Measurements from ENCODE around the gene AJUBA.

AJUBA gene

DNA sequence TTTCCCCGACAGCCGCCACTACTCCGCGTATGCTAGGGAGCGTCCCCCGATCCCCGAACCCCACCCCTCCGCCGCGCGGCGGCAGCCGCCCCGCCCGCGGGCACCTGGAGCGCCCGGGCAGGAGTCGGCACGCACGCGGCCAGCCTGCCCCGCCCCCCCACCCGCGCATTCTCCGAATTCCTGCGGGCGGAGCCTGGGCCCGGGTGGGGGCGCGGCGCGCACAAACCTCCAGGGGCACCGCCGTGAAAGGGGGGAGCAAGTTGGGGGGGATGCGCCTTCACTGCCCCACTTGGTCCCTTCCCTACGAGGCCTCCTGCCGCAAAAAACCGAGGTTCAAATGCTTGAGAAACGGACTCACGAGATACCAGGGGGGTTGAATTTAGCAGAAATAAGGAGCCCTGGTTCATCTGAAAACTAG is 1.7 kb downstream of the AJUBA start:
- Histone ChIP-seq H2AFZ (ENCODE audit: low read length, unreplicated experiment) (no peak overlapping the region), H3K4me3 (ENCODE audit: low read depth, low read length) (peak overlapping the region; percentile 85), H3K36me3 (ENCODE audit: insufficient read depth, low read length) (no peaks in the 10 kb centered on the region), H3K27ac (ENCODE audit: low read depth, low read length) (peak overlapping the region; percentile 79), H3K79me2 (ENCODE audit: control insufficient read depth, insufficient read depth, low read length, unreplicated experiment) (peaks cover 59% of the 10 kb centered on the region), H3K4me1 (ENCODE audit: control insufficient read depth, insufficient read depth, low read length, unreplicated experiment) (peaks cover 42% of the 10 kb centered on the region), H3K27me3 (ENCODE audit: insufficient read depth, low read length) (no peaks in the 10 kb centered on the region)

DNA sequence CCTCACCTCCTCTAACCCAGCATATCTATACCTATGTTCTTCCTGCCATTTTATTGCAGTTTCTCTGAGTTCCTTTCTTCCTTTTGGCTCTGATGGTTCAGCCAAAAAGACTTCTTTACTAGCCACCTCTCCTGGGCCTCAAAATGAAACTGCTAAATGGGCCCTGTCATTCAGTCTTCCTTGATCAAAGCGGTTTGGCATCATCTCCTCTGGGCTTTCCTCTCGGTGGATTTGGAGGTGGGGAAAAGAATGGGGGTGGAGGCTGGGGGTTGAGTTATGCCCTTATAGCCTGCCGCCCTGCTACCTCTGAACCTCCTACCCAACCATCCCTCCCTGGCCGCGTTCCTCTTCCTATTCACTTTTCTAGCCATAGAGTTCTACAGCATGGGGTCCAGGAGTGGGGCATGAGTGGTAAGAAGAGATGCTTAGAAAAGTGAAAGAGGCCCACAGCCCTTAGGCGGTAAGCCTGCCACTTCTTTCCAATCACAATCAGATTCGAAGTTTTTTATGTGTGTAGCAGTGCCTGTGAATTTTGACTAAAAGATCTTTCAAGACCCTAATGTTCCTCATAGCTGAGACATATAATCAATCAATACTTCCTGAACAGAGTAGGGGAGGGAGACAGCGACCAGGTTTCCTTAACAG is 2.5 kb downstream of the AJUBA start:
- Histone ChIP-seq H3K27me3 (ENCODE audit: insufficient read depth, low read length) (no peaks in the 10 kb centered on the region), H3K36me3 (ENCODE audit: insufficient read depth, low read length) (no peaks in the 10 kb centered on the region), H2AFZ (ENCODE audit: low read length, unreplicated experiment) (peak overlapping the region; percentile 18), H3K79me2 (ENCODE audit: control insufficient read depth, insufficient read depth, low read length, unreplicated experiment) (peaks cover 59% of the 10 kb centered on the region), H3K27ac (ENCODE audit: low read depth, low read length) (peak overlapping the region; percentile 79), H3K4me1 (ENCODE audit: control insufficient read depth, insufficient read depth, low read length, unreplicated experiment) (peaks cover 47% of the 10 kb centered on the region), H3K4me3 (ENCODE audit: low read depth, low read length) (peak overlapping the region; percentile 85)

DNA sequence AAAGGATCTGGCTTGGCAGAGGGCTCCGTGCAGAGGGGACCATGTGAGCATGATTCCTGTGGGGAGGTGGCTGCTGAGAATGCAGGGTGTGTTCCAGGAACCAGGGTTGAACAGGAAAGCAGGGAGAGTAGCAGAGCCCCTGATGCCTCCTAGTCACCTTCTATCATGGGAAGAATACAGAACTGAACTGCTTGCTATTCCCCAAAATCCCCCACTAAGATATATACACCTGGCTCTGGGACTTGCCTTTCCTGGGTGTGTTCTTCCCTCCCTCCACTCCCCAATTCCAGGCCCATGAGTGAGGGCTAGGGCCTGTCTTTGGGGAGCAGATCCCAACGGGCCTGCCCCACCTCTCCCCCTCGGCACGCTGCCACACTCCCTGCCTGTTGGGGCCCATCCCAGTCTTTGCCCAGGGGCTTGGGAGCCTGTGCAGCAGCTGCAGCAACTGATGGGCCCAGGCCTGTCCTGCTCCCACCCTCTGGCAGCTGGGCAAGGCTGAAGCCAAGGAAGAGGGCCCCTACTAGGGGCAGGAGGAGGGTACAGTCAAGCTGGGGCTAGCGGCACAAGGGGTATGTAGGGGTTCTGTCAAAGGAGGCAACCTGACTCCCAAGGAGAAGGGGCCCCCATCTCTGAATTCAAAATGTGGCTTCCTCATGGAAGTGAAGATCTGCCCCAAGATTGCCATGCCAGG is 3.2 kb downstream of the AJUBA start:
- peak overlapping the region; percentile 79 for H3K27ac ChIP-seq (ENCODE audit: low read depth, low read length)
- peak overlapping the region; percentile 85 for H3K4me3 ChIP-seq (ENCODE audit: low read depth, low read length)
- H3K79me2 ChIP-seq (ENCODE audit: control insufficient read depth, insufficient read depth, low read length, unreplicated experiment): peaks cover 59% of the 10 kb centered on the region
- peaks cover 54% of the 10 kb centered on the region for H3K4me1 ChIP-seq (ENCODE audit: control insufficient read depth, insufficient read depth, low read length, unreplicated experiment)
- H2AFZ ChIP-seq (ENCODE audit: low read length, unreplicated experiment): no peak overlapping the region
- no peaks in the 10 kb centered on the region for H3K27me3 ChIP-seq (ENCODE audit: insufficient read depth, low read length)
- no peaks in the 10 kb centered on the region for H3K36me3 ChIP-seq (ENCODE audit: insufficient read depth, low read length)

DNA sequence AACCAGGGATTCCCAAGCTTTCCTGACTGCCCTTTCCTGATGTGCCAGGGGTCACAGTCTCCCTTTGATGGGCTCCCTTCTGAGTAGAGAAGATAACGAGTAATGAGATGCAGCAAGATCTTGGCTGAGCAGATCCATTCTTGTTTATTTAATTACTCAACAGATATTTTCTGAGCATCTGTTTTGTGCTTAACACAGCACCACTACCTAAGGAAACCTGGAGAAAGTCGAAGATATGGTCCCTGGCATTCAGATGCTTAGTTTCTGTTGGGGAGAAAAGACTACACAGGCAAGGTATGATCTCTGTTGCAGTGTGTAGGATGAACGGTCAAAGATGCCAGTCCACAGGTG is 3.9 kb downstream of the AJUBA start:
- peak overlapping the region; percentile 85 for H3K4me3 ChIP-seq (ENCODE audit: low read depth, low read length)
- H2AFZ ChIP-seq (ENCODE audit: low read length, unreplicated experiment): no peak overlapping the region
- peaks cover 60% of the 10 kb centered on the region for H3K4me1 ChIP-seq (ENCODE audit: control insufficient read depth, insufficient read depth, low read length, unreplicated experiment)
- H3K27ac ChIP-seq (ENCODE audit: low read depth, low read length): peak overlapping the region; percentile 79
- H3K79me2 ChIP-seq (ENCODE audit: control insufficient read depth, insufficient read depth, low read length, unreplicated experiment): peaks cover 59% of the 10 kb centered on the region
- no peaks in the 10 kb centered on the region for H3K27me3 ChIP-seq (ENCODE audit: insufficient read depth, low read length)
- H3K36me3 ChIP-seq (ENCODE audit: insufficient read depth, low read length): no peaks in the 10 kb centered on the region; the same call in 1 of the 2 replicates

DNA sequence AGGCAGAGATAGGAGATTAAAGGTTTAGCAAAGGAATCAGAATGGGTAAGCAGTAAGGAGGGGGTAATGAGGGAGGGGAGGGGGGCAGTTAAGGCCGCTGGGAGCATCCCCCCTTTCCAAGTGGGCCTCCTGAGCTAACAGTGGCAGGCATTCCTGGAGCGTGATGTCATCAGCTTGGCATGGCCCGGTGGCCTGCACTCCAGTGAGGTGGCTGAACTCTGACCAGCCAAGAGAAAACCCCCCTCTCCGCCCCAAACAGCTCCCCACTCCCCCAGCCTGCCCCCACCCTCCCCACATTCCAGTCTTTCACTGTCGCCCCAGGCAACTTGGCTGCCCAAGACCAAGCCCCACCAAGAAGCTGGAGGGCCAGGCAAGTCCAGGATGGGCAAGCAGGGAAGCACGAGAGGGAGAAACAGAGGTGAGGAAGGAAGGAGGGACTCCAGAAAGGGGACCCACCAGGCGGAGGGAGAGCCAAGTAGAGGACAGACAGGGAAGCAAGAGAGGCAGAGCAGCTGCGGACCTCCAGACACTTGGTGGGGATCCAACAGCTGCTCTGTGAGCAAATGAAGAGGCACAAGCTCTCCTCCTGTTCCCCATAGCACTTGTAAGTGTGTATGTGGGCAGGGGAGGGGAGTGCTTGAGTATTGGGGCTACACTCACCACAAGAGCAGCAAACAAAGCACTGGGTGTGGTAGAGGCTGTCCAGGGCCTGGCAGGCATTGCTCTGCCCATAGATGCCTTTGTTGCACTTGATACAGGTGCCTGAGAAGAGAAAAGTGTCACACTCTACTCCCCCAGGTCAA is 4.5 kb downstream of the AJUBA start:
- H3K4me3 ChIP-seq (ENCODE audit: low read depth, low read length): peak overlapping the region; percentile 85
- peaks cover 56% of the 10 kb centered on the region for H3K79me2 ChIP-seq (ENCODE audit: control insufficient read depth, insufficient read depth, low read length, unreplicated experiment)
- no peaks in the 10 kb centered on the region for H3K27me3 ChIP-seq (ENCODE audit: insufficient read depth, low read length)
- no peak overlapping the region for H2AFZ ChIP-seq (ENCODE audit: low read length, unreplicated experiment)
- H3K36me3 ChIP-seq (ENCODE audit: insufficient read depth, low read length): peaks cover 3% of the 10 kb centered on the region; the same call in 1 of the 2 replicates
- peaks cover 63% of the 10 kb centered on the region for H3K4me1 ChIP-seq (ENCODE audit: control insufficient read depth, insufficient read depth, low read length, unreplicated experiment)
- peak overlapping the region; percentile 79 for H3K27ac ChIP-seq (ENCODE audit: low read depth, low read length)

DNA sequence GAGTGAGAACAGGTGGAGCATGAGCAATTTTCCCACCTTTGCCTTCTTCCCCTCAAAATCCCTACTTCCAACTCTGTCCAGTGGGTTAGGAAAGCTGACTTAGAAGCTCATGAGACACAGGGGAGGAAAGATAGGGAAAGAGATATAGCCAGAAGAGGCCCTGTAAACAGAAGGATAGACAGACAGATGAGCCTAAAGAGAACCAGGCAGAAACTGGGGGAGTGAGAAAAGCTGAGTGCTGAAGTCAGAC is 5.0 kb downstream of the AJUBA start:
- Histone ChIP-seq H3K79me2 (ENCODE audit: control insufficient read depth, insufficient read depth, low read length, unreplicated experiment) (peaks cover 56% of the 10 kb centered on the region), H3K4me1 (ENCODE audit: control insufficient read depth, insufficient read depth, low read length, unreplicated experiment) (peaks cover 63% of the 10 kb centered on the region), H2AFZ (ENCODE audit: low read length, unreplicated experiment) (no peak overlapping the region), H3K36me3 (ENCODE audit: insufficient read depth, low read length) (peaks cover 9% of the 10 kb centered on the region; the same call in 1 of the 2 replicates), H3K4me3 (ENCODE audit: low read depth, low read length) (peak overlapping the region; percentile 29), H3K27me3 (ENCODE audit: insufficient read depth, low read length) (no peaks in the 10 kb centered on the region), H3K27ac (ENCODE audit: low read depth, low read length) (peak overlapping the region; percentile 79)

DNA sequence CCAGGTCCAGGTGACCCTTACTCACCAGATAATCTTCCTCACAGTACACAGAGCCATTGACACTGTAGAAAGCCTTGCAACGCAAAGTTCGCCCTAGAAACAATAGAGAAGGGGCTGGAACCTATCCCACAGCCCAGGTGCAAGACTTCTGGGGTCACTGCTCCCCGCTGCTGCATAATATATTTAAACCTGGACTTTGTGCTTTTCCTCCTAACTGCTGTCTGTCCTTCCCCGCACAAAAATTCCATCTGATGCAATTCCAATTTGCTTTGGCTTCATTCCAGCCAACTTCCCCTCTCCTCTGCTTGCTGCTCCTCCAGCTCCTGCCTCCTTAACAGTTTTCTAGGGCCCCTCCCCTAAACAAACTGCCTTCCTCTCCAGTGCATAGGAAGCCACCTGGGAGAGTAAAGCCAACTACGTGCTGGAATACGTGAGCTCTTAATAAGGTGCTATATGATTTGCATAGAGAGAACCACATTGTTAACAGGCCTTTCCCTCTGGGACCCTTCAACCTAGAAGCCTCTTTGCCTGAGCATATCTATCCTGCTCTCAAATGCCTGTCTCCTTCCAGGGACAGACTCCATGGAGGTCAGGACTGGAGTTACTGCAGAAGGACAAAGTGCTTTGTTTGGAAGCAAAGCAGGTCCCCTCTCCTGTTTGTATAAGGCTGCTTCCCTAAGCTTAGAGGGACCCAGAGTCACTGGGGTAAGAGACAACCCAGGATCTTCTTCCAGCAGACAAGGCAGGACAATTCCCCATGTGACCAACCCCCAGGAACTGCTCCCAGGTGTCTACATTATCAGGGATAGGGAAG is 5.5 kb downstream of the AJUBA start:
- H3K27me3 ChIP-seq (ENCODE audit: insufficient read depth, low read length): no peaks in the 10 kb centered on the region
- H3K4me3 ChIP-seq (ENCODE audit: low read depth, low read length): peak overlapping the region; percentile 29
- peaks cover 63% of the 10 kb centered on the region for H3K4me1 ChIP-seq (ENCODE audit: control insufficient read depth, insufficient read depth, low read length, unreplicated experiment)
- peak overlapping the region; percentile 79 for H3K27ac ChIP-seq (ENCODE audit: low read depth, low read length)
- peaks cover 12% of the 10 kb centered on the region; the same call in 1 of the 2 replicates for H3K36me3 ChIP-seq (ENCODE audit: insufficient read depth, low read length)
- H2AFZ ChIP-seq (ENCODE audit: low read length, unreplicated experiment): no peak overlapping the region
- H3K79me2 ChIP-seq (ENCODE audit: control insufficient read depth, insufficient read depth, low read length, unreplicated experiment): peaks cover 50% of the 10 kb centered on the region

DNA sequence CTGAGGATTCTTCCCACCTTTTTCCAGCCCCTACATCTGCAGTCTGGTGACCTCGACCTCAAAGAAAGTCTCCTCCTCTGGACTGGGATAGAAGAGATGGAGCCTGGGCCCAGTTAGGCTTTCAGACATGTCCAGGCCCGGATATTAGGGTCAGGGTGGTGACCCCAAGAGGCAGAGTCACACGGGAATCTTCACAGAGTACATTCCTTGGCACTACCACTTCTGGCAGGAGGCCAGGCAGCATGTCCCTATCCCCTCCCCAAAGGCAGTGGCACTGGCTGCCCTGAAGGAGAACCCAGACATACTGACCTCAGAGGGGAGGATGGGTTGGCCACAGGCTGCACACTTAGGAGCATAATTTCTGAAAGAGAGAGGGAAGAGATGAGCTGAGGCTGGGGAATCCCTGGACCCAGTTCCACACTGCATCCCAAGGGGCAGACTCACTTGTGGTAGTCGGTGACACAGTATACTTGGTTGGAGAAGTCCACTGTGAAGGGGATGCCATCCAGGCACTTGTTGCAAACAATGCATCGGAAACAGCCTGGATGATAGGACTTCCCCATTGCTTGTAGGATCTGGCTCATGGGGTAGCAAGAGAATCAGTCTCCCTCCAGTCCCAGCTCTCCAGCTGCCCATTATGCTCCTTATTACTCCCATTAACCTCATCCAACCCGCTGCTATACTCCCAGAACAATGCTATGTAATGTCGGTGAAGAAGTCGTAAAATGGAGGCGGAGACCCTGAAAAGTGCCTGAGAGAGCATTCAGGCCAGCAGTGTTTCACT is 7.6 kb downstream of the AJUBA start:
- peaks cover 31% of the 10 kb centered on the region for H3K79me2 ChIP-seq (ENCODE audit: control insufficient read depth, insufficient read depth, low read length, unreplicated experiment)
- no peak overlapping the region for H2AFZ ChIP-seq (ENCODE audit: low read length, unreplicated experiment)
- H3K36me3 ChIP-seq (ENCODE audit: insufficient read depth, low read length): peaks cover 20% of the 10 kb centered on the region; the same call in 1 of the 2 replicates
- 0 out of 2 replicates have a peak overlapping the region, but pooled peaks have one; percentile 16 for H3K4me3 ChIP-seq (ENCODE audit: low read depth, low read length)
- H3K27me3 ChIP-seq (ENCODE audit: insufficient read depth, low read length): no peaks in the 10 kb centered on the region
- peak overlapping the region; percentile 84 for H3K27ac ChIP-seq (ENCODE audit: low read depth, low read length)
- H3K4me1 ChIP-seq (ENCODE audit: control insufficient read depth, insufficient read depth, low read length, unreplicated experiment): peaks cover 61% of the 10 kb centered on the region

DNA sequence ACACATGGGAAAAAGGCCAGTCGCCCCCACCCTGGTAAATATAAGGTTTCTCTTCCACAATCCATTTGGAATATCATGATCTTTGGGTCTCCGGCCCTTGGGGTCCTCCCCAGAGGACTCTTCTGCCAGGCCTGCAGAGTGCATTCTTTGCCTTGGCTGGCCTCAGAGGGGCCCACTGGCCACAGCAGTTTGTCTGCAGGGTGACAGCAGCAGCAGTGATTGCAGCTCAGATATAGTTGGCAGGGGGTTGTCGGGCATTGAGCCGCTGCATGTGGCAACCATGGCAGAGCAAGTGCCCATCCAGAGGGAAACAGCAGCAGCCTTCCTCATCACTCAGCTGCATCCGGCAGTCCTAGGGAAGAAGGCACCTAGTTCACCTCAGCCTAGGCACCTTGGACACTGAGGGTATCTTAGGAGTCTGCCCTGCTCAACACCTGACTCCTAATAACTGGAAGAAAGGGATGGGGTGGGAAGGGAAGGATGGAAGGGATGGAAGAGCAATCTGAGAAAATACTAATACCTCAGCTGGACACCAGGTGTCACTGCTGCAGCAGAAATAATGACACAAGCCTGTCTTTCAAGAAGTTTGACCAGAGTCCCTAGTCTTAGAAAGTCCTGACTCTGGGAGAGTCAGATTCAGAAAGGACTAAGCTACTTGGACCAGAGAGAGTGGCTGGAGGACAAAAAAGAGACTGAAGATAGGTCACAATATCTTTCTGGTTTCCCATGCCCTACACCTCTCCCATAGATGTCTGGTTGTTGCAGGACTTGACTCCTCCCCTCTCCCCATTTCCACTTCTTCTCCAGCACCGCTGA is 8.9 kb downstream of the AJUBA start:
- Histone ChIP-seq H3K4me3 (ENCODE audit: low read depth, low read length) (no peak overlapping the region), H3K79me2 (ENCODE audit: control insufficient read depth, insufficient read depth, low read length, unreplicated experiment) (peaks cover 18% of the 10 kb centered on the region), H3K36me3 (ENCODE audit: insufficient read depth, low read length) (peaks cover 23% of the 10 kb centered on the region; the same call in 1 of the 2 replicates), H3K27ac (ENCODE audit: low read depth, low read length) (peak overlapping the region; percentile 84), H2AFZ (ENCODE audit: low read length, unreplicated experiment) (no peak overlapping the region), H3K27me3 (ENCODE audit: insufficient read depth, low read length) (no peaks in the 10 kb centered on the region), H3K4me1 (ENCODE audit: control insufficient read depth, insufficient read depth, low read length, unreplicated experiment) (peaks cover 48% of the 10 kb centered on the region)

Data from ACC112 (cell line).